HG02759 (cell line): Measurements from ENCODE around the gene TEX51.

Experiments used
- ATAC-seq: cut with Tn5 transposase; IDR thresholded peaks from one replicate; pipeline ENCODE4 v1.9.1; 2021; ENCODE audit warnings: mild to moderate bottlenecking, moderate library complexity; ENCODE audit not compliant: unreplicated experiment

The TEX51 gene

DNA sequence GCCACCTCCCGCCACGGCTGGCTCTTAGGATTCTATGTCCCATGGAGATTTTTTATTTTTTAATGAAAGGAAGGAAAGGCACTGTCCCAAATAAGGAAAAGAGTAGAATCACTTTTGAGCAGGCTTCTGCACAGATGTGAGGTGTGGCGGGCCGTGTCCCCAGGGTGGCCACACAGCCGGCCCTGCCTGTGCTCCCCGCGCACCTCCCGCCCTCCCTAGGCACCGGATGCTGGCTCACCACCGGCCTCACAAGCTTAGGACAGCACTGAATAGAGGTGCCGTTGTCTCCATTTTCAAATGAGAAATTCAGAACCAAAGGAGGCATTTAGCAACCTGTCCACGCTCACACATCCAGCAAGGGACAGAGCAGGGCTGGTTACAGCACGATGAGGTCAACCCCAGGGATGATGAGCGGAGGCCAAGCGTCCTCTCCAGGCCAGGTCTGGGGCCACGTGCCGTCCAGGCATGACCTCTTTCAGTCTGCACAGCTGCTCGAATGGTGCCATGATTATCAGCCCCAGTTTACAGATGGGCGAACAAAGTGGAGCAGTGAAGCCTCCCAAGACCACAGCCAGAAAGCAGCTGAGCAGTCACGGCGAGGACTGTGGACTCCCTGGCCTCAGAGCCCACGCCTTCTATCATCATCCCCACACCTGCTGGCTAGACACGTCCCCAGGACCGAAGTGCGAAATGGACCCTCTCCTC, 20.7 kb upstream of the TEX51 start:
- no peak for ATAC-seq

DNA sequence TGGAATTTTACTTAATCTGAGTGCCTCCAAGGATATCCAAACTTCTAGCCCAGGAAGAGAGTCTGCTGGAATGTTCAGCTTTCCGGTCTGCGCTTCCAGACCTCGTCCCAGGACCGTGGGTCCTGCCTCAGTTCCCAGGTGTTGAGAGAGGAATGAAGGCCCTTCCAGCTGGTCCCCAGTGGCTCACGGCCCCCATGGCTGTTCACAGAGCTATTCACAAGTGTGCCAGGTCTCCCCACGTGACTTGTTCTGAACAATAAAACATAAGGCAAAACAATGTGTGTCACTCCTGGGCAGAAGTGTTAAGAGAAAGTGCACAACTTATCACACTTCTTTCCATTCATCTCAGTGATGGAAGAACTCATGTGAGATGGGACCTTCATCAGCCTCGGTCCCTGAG, 20.1 kb upstream of the TEX51 start:
- no peak for ATAC-seq

DNA sequence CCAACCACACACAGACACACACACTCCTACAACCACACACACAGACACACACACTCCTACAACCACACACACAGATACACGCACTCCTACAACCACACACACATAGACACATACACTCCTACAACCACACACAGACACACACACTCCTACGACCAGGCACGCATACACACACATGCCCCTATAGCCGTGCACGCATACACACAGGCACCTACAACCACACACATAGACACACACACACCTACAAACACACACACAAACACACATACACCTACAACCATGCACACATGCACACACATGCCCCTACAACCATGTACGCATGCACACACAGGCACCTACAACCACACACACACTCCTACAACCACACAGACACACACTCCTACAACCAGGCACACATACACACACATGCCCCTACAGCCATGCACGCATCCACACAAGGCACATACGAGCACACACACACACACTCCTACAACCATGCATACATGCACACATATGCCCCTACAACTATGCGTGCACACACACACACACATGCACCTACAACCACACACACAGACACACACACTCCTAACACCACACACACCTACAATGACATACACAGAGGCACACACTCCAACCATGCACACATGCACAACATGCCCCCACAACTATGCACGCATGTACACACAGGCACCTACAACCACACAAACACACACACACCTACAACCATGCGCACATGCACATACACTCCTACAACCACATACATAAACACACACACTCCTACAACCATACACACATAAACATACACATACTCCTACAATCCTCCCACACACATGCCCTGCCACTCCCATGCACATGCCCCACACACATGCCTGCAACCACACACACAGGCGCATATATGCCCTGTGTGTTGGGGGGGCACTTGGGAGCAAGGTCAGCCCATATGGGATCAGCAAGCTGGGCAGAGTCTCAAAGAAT, 19.1 kb upstream of the TEX51 start:
- ATAC-seq: no peak

DNA sequence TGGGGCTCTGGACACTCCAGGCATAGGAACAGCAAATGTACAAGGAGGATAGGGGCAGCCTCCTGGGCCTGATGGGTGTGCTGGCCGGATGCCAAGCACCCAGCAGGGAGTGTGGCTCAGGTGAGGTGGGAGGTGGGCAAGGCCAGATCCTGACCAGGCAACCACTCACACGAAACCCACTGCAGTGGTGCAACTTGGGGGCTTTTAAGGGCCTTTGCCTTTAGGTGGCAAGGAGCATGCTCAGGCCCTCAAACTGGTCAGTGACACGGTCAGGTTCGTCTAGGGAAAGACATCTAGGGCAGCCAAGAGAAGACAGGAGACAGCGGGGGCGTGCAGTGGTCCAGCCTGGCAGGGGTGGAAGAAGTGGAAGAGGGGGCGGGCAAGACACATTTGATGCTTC, 18.4 kb upstream of the TEX51 start:
- ATAC-seq: no peak

DNA sequence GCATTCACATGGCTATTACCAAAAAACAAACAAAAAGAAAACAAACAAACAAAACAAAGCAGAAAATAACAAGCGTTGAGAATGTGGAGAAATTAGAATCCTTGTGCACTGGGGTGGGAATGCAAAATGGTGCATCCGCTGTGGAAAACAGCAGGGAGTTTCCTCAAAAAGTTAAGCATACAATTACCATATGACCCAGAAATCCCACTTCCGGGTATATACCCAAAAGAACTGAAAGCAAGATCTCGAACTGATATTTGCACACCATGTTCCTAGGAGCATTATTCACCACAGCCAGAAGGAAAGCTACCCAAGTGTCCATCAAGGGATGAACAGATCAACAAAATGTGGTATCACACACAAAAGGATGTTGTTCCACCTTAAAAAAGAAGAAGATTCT, 17.9 kb upstream of the TEX51 start:
- ATAC-seq: no peak

DNA sequence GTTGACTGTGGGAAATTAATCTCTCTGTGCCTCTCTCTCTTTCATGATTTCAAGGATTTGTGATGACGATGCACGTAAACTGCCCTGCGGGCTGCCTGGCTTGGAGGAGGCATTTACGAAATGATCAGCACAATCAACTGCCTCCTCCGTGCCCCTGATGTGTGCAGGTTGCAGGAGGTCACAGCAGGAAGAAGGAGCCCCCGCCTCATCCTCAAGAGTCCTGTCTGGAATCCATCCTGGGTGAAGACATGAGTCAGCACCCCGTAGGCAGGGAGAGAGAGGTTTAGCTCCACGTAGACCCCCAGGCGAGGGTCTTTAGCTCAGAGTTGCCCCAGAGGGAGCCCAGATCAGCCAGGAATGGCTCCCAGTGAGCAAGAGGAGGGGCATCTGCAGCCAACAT, 17.1 kb upstream of the TEX51 start:
- ATAC-seq: no peak

DNA sequence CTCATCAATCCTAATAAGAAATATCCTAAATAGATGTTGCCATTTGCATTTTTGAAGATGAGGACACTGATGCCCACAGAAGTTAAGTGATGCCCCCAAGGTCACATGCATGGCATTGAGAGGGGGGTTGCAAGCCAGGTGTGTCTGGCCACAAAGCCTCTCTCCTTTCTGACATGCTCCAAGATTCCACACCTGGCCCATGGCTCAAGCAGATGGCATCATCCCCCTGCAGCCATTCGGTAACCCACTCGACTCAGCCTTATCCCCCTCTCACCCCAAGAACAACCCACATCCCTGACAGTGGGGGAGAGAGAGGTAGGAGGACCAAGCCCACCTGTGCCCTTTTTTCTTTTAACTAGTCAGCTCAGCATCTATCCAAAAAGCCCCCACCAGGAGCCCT, 16.5 kb upstream of the TEX51 start:
- no peak for ATAC-seq

DNA sequence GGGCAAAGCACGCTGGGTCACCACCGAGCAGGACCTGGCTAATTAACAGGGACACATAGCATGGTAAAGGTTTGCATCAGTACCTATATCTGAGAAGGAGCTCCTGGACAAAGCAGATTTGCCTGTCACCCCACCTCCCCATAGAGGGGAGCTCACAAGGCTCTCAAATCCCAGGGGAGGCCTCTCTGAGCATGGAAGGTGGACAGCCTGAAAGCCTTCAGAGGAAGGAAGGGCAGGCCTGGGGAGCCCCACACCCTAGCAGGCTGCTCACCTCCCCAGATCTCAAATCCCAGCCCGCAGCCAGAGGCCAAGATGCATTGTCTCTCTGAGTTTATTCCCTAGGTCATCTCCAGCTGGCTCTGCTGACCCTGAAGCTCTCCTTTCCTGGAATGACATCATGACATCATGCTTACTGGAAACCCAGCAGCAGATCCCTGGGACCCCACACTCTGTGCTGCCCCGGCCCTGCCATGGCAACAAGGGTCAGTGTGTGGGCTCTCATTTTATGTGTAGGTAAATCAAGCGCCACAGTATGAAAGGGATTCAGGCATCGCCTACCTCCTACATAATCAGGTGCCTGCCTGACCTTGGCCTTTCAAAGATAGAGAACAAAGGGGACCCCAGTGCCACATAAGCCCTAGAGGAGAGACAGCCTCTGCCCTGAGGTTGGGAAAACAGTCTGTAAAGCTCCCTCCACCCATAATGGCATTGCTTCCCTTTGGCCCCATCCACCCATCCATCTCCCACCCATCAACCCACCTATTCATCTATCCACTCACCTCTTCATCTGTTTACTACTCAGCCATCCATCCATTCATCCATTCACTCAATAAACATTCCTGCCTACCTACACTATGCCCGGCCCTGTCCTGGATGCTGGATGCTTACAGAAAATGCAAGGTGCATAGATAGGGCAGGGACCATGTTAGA, 15.7 kb upstream of the TEX51 start:
- no peak for ATAC-seq

DNA sequence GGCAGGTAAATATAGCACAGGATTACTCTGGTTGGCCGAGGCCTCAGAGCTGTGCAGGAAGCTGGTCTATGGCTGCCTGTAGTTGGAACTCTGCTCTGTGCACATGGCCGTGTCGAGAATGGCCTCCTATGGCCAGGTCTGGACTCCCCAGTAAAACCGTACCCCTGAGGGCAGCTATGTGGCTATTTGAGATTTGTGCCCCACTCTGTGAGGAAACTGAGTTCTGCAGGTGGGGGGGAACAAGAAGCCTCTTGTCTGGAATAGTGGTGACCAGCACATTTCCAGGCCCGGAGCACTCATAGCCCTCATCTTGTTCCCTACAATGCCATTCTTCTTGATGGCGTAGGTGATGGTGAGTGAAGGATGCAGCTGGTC, 15.0 kb upstream of the TEX51 start:
- ATAC-seq: no peak

DNA sequence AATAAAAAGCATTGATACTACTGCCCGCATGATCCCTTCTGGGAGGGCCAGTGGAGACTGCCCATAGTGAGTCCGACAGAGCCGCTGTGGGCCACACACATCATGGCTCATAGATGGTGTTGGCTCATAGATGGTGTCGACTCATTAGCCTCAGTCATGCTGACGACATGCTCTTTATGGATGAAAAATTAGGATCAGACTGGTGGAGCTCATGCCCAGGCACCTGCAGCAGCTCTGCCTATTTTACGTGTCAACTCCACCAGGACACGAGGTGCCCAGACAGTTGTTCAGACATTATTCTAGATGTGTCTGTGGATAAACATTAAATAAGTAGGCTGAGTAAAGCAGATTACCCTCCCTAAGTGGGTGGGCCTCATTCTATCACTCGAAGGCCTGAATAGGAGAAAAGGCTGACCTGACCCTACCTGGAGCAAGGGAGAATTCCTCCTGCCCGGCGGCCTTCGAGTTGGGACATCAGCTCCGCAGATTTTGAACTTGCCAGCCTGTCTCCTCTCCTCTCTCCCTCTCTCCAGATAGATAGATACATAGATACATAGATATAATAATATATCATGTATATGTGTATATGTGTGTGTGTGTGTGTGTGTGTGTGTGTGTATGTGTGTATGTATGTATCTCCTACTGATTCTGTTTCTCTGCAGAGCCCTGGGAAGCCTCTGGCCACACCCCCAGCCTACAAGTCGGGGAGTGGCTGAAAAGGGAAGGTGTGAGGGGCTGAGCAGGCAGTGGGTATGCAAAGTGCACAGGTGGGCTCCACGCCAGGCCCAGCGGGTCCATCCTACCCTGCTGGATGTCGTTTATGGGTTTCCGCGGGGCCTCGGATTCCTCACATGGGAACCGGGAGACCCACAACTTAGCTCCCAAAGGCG, 13.6 kb upstream of the TEX51 start:
- no peak for ATAC-seq

DNA sequence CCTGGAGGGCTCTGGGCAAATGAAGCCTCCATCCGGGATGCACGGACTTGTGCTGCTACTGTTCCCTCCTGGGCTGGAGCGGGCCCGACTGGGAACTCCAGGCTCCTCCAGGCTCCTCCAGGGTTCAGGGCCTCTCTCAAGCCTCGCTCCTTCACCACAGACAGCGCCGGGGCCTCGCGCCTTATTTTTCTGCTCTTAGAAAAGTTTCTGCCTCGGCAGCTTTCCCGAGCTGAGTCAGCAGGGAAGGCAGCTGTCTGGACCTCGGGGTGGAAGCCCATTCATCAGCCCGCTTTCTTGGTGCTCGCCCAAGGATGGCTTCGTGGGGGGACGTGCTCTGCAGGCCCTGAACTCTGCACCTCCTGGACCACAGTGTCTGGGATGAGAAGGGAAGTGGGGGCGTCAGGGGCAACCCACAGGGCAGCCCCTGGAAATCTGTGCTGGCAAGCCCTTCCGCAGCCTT, 12.9 kb upstream of the TEX51 start:
- no peak for ATAC-seq

DNA sequence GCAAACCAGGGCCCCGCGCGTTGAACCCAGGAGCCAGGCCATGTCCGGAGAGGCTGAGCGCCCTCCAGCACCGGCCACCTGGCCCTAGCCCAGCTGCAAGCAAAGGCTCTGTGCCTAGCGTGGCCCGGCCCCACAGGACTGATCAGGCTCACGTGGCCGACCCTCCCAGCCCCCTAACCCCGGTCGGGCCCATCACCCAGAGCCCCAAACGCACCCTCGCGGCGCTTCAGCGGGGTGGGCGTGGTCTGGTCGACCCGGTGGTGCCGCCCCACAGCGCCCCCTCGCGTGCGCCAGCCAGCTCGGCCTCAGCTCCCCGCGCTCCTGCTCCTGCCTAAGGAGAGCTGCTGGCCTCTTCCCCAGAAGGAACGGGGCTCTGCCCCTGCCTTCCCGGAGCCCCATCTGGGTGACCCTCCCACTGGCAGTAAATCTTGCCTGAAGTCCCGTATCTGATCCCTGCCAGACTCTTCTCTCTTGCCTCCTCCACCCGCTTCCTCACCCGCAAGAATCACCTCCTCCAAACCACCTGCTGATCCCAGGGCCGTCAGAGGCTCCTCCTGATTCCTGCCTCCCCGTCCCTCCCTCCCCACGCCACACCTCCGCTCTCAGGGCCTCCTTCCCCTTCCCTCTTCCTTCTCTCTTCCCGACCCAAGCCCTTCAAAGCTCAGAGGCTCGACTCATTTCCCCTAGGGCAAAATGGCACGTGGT, 12.3 kb upstream of the TEX51 start:
- peak; percentile 90 for ATAC-seq

DNA sequence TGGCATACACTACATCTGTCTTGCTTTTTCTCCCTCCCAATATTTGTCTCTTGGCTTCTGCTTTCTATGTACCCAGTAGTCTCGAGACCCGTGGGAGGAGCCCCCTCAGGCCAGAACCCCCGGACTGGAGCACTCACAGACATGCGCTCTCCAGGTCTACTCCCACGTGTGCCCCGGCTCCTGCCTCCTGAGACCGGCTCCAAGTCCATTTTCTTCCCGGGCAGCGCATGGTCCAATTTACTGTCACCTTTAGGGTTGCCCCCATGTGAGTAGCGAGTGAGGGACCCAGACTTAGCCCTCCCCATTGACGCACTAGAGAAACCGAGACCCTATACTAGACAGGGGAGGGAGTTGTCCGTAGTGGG, 11.8 kb upstream of the TEX51 start:
- no peak for ATAC-seq

DNA sequence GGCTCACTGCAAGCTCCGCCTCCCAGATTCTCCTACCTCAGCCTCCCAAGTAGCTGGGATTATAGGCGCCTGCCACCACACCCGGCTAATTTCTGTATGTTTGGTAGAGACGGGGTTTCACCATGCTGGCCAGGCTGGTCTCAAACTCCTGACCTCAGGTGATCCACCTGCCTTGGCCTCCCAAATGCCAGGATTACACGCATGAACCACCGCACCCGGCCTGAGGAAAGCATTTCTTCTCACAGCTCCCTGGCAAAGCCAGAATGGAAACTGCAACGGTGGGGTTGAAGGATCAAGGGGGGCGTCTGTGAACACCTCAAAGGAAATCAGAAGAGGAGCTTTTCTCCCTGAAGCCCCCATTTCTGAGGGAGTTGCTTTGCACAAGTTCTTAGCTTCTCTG, 11.2 kb upstream of the TEX51 start:
- ATAC-seq: no peak

DNA sequence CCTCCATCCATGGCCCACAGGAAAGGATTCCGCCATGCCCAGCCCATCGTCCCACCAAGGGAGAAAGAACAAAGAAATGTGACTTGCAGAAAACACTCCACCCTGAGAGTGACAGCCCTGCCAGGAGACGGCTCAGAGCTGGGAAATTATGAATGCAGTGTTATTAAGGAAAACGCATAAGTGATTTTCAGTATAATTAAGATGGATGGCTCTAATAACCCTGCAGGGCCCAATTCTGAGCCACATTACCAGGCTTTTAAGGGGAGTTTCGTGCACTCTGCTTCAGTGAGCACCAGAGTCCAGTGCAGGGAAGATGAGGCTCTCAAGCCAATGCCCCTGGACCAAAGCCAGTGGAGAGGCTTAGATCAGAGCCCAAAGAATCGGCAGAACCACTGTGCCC, 10.6 kb upstream of the TEX51 start:
- no peak for ATAC-seq

DNA sequence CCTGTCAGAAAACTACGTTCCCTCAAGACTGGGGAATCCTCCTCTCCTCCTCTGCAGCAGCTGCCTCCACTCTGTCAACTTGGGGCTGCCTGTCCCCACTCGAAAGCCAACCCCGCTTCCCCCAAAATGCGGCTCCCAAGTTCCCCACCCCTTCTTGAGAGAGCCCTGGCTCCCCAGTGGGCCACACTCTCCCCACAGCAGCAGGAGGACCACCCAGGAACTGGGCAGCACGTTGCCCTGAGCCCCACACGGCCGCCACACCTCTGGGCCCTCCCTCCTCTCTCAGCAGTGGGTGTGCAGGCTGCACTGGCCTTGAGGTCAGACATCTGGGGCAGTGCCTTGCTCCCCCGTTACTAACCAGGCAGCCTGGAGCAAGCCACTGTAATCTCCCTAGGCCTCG, 9.6 kb upstream of the TEX51 start:
- ATAC-seq: no peak

DNA sequence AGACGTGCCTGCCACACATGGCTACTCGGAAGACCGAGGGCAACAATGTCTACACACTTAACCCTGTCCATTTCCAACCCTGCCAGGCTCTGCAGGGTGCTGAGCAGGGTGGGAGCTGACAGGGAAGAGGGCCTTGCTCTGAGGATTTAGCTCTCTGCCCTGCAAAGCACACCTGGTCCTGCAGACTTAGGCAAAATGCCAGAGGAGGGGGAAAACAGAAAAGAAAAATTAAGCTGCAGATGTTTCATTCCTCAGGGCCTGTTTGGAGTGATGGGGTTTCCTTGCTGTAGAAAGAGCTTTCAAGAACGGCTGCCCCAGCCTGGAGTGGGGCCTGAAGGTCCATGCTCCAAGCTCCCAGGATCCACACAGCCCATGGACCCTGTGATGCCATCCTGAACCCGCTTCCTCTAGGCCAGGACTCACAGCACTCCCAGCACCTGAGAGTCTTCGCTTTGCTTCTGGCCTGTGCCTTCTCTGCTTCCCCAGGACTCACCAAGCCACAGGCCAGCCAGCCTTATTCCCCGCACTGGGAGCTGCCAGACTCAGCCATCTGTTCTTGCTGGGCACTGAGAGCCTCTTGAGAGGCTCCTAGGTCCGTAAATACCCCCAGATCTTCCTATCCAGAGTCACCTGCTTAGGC, 9.1 kb upstream of the TEX51 start:
- no peak for ATAC-seq

DNA sequence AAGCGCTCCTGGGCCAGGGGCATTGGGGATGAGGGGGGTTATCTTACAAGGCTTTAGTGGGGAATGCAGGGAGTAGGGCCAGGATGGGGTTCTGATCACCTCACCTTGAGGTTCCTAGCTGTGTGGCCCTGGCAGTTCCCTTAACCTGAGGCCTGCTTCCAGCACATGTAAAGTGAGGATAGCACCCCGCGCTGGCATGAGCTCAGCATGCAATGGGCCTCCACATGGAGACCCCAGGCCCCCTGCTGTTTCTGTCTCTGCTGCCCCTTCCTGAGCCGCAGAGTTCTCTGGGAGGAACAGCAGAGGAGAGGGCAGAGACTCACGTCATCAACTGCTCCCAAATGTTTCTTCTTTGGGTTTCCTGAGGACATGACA, 8.6 kb upstream of the TEX51 start:
- ATAC-seq: no peak
